Putamen (tissue), 1 donor: ENCODE measurements around the gene USO1.
"Not testable (repeated sequence)": the region's sequence is repeated elsewhere in the genome, so short reads cannot be mapped to it uniquely, and the experiment has no call there.

Experiments
- DNase-seq: peaks from one replicate; pipeline ENCODE4 v3.0.0-alpha.2; 2016; ENCODE audit warnings: low spot score

The USO1 gene

GRCh38 chr4:75714011-75714410 lies 10.4 kb upstream of the USO1 start:
- DNase-seq: no peak

- no peak for DNase-seq
Measured at GRCh38 chr4:75714704-75715103, 9.7 kb upstream of the USO1 start.

- DNase-seq: peak; percentile 38
Measured at GRCh38 chr4:75715105-75715799, 9.1 kb upstream of the USO1 start.

GRCh38 chr4:75716054-75716453 lies 8.3 kb upstream of the USO1 start:
- not testable (repeated sequence) for DNase-seq

GRCh38 chr4:75717408-75717807 lies 7.0 kb upstream of the USO1 start:
- DNase-seq: no peak

DNA sequence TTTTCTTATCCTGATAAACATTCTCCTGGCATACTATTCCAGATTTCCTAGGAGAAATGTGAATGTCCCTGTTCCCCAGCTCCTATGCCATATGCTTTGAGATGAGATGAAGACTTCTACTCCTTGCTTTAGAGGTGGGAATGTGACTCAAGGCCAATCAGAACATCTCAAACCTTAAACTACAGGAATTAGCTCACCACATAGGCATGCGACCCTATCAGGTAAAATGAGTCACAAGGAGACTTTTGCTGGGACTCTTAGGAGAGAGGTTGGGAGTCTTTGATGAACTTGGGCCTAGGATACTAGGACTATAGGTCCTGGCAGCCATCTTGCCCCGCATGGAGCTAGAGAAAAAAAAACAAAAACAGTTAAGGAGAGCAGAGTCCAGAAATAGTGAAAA lies 5.8 kb upstream of the USO1 start:
- DNase-seq: no peak

GRCh38 chr4:75722417-75722816 lies 2.0 kb upstream of the USO1 start:
- DNase-seq: no peak

DNA sequence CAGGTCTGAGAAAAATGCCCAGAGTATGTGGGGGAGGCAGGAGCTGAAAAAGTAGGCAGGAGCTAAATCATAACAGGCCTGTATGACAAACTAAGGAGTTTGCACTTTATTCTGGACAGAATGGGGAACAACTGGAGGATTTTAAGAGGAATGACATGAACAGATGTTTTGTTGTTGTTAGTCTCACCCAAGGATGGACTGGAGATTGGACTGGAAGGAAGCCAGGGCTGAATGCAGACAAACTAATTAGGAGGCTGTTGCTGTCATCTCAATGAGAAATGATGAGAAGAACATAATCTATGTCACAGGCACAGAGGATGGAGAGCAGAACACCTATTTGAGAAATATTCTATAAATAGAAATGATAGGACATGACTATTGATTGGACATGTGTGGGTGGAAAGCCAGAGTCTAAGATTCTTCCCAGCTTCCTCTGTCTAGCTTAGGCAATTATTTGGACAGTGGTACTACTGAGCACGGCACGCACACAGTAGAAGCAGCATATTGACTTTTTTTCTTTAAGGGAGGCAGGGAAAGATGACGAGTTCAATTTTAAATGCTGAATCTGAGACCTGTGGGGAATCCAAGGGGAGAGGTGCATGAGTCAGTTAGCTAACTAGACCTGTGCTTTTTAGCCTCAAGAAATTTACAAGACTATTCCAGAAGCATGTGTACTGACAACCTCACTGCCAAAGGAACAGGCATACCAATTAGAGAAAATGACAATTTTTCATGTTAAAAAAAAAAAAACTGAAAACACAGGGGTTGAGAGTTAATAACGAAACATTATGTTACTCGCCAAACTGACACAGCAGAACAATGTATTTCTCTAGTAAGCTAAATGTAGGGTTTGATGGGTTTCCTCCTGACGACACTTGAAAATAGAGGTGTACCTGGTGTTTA lies 963 bp upstream of the USO1 start:
- DNase-seq: no peak

- no peak for DNase-seq
Measured at GRCh38 chr4:75724867-75725724, 719 bp downstream of the USO1 start.

- DNase-seq: not testable (repeated sequence)
Measured at GRCh38 chr4:75725942-75726538, 1.7 kb downstream of the USO1 start.

DNA sequence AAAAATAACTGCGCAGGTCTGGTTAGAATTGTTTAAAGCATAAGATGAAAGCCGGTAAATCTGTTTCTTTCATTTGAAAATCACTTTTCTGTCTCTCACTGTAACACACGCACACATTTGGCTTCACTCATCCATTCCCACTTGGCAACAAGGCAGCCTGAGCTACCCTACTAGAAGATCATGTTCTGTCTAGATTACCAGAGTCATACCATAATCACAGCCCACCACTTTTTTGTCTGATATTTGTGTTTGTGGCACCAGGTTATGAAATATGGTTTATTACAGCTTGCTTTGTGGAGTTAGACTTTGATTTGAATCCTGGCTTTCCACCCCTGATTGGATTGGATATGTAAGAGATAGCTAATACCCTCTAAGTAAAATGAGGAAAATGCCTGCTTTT lies 2.2 kb downstream of the USO1 start:
- DNase-seq: no peak

GRCh38 chr4:75727073-75727472 lies 2.7 kb downstream of the USO1 start:
- DNase-seq: no peak

- DNase-seq: no peak
Measured at GRCh38 chr4:75729836-75730235, 5.5 kb downstream of the USO1 start.

GRCh38 chr4:75733369-75733768 lies 9.0 kb downstream of the USO1 start:
- DNase-seq: no peak

- DNase-seq: no peak
Measured at GRCh38 chr4:75735525-75735924, 11.1 kb downstream of the USO1 start.

DNA sequence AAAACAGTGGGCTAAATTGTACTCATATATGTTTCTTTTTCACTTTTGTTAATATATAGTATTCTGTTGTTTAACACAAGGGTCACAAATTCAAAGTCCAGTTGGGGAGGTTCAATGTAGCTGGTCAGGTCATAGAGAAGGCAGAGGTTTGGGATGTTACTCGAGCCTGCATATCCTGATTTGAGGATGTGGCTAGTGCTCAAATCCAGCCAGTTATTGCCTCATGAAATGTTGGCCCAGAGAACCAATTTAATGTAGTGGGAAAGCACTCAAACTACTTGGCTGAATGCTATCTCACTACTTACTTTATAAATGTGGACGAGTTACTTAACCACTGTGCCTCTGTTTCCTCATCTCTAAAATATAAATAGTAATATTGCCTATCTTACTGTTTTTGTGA lies 12.5 kb downstream of the USO1 start:
- DNase-seq: no peak

DNA sequence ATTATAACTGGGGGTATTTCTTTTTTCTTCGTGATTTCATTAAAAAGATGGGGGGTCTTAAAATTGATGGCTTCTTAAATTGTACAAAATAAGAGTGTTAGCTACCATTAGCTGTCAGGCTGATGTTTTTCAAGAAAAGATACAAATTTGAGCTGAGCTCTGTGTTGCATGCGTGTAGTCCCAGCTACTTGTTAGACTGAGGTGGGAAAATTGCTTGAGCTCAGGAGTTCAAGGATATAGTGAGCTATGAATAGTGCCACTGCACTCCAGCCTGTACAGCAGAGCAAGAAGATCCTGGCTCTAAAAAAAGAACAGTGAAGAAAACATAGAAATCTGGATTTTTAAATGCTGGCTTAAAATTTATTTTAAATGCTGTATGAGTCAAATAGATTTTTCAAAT lies 13.0 kb downstream of the USO1 start:
- DNase-seq: no peak

DNA sequence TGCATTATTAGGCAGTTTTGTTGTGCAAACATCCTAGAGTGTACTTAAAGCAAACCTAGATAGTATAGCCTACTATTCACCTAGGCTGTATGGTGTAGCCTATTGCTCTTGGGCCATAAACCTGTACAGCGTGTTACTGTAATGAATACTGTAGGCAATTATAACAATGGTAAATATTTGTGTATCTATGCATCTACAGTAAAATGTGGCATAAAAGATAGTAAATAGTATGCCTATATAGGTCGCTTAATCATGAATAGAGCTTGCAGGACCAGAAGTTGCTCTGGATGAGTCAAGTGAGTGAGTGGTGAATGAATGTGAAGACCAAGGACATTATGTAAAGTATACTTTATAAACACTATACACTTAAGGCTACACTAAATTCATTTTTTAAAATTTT lies 16.6 kb downstream of the USO1 start:
- no peak for DNase-seq

DNA sequence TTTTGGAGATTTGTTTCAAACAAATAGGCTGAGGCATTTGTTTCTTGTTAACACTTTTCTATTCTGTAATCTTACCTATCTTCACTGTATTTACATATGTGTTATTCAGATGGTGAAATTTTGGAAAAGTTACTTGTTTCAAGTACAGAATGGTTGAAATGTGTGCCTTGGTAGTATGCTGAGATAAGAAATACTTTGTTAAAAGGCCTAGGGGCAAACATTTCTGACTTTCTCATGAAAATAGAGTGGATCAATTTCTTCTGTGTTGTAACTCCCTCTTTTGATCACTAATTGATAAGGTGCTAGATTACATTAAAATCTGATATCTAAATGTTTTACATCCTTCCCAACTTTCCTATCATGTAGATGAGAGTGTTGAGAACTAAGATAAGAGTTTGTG lies 18.1 kb downstream of the USO1 start:
- DNase-seq: no peak

GRCh38 chr4:75745161-75745560 lies 20.8 kb downstream of the USO1 start:
- DNase-seq: no peak

- no peak for DNase-seq
Measured at GRCh38 chr4:75745721-75746199, 21.4 kb downstream of the USO1 start.

GRCh38 chr4:75752637-75753036 lies 28.3 kb downstream of the USO1 start:
- no peak for DNase-seq
